Hepatocyte (in vitro differentiated cells): ENCODE results near the gene GAGE10. TPM values are rescaled to one million over a fixed set of nuclear protein-coding genes. Genes with fewer than 3 reads are reported as not detected.

Experiments
- DNase-seq: peaks from one replicate; pipeline ENCODE4 v3.0.0-alpha.2; 2016; ENCODE audit warnings: low spot score
- H2AFZ ChIP-seq: fragments of 200-600 bp; sonication (generic); 2 replicates; pipeline ENCODE4 v1.6.0; 2016; ENCODE audit warnings: antibody characterized with exemption, mild to moderate bottlenecking
- H3K27ac ChIP-seq: fragments of 200-600 bp; sonication (generic); 2 replicates; pipeline ENCODE4 v1.5.1; 2016; ENCODE audit warnings: mild to moderate bottlenecking
- H3K27me3 ChIP-seq: fragments of 200-600 bp; sonication (generic); 2 replicates; pipeline ENCODE4 v1.6.1; 2016
- H3K36me3 ChIP-seq: fragments of 200-600 bp; sonication (generic); replicated peaks from 2 replicates; pipeline ENCODE4 v1.5.1; 2016; ENCODE audit warnings: low read depth; ENCODE audit not compliant: insufficient read depth
- H3K4me1 ChIP-seq: fragments of 200-600 bp; sonication (generic); 2 replicates; pipeline ENCODE4 v1.5.1; 2016; ENCODE audit warnings: mild to moderate bottlenecking, moderate library complexity; ENCODE audit not compliant: insufficient read depth
- H3K4me2 ChIP-seq: fragments of 200-600 bp; sonication (generic); 2 replicates; pipeline ENCODE4 v1.6.0; 2016
- H3K4me3 ChIP-seq: fragments of 200-600 bp; sonication (generic); 2 replicates; pipeline ENCODE4 v1.5.1; 2016; ENCODE audit warnings: mild to moderate bottlenecking
- H3K79me2 ChIP-seq: fragments of 200-600 bp; sonication (generic); 2 replicates; pipeline ENCODE4 v1.6.0; 2017; ENCODE audit warnings: mild to moderate bottlenecking
- H3K9me2 ChIP-seq: fragments of 200-600 bp; sonication (generic); replicated peaks from 2 replicates; pipeline ENCODE4 v1.6.0; 2017; ENCODE audit warnings: mild to moderate bottlenecking; ENCODE audit not compliant: insufficient read depth
- H3K9me3 ChIP-seq: fragments of 200-600 bp; sonication (generic); 2 replicates; pipeline ENCODE4 v1.5.1; 2016; ENCODE audit warnings: low read depth, mild to moderate bottlenecking
- H4K20me1 ChIP-seq: fragments of 200-600 bp; sonication (generic); 2 replicates; pipeline ENCODE4 v1.6.0; 2016; ENCODE audit warnings: mild to moderate bottlenecking; ENCODE audit not compliant: insufficient read depth, poor library complexity, severe bottlenecking
- CTCF ChIP-seq: fragments of 200-600 bp; sonication (generic); IDR thresholded peaks from 2 replicates; pipeline ENCODE4 v1.5.1; 2016; ENCODE audit warnings: antibody characterized with exemption, mild to moderate bottlenecking; ENCODE audit not compliant: poor library complexity
- EZH2 ChIP-seq: fragments of 200-600 bp; sonication (generic); IDR thresholded peaks from 2 replicates; pipeline ENCODE4 v1.6.1; 2016; ENCODE audit warnings: antibody characterized with exemption, mild to moderate bottlenecking, borderline replicate concordance
- EZH2phosphoT487 ChIP-seq: fragments of 200-600 bp; sonication (generic); IDR thresholded peaks from one replicate; pipeline ENCODE4 v1.6.1; 2018; ENCODE audit warnings: antibody characterized with exemption, mild to moderate bottlenecking, low read depth, moderate library complexity; ENCODE audit not compliant: unreplicated experiment, severe bottlenecking
- WGBS: methylation state at CpG from one replicate; pipeline ENCODE4 v1.1.6; 2016; ENCODE audit warnings: low lambda C conversion rate; ENCODE audit errors: missing lambda C conversion rate; 5-methylcytosine and 5-hydroxymethylcytosine counted together
- polyA plus RNA-seq: library from polyadenylated mRNA; unstranded; fragments of >200 nt; fragmentation: Nextera tagmentation; extraction: Ambion mirVana; gene quantifications from 2 replicates; pipeline ENCODE4 v1.2.1, GENCODE V29; 2016
- total RNA-seq: library from RNA; depleted of rRNA; stranded (reverse); fragments of >200 nt; gene quantifications from 2 replicates; pipeline ENCODE4 v1.2.3, GENCODE V29; 2014

GAGE10 gene
- total RNA-seq (not detected in 2 replicates), polyA plus RNA-seq (not detected in 2 replicates)

GRCh38 chrX:49303346-49303745 lies at the start of gene GAGE10:
Gene GAGE10 (plus strand): TSS chrX:49303646. CDS start chrX:49304860, 1,214 bp downstream.
- TF ChIP-seq EZH2phosphoT487 = no peak
- no peak for TF ChIP-seq EZH2
- no peak for TF ChIP-seq CTCF
- Histone ChIP-seq H3K27ac (no peak within 1 kb of the TSS), H2AFZ (no peak within 1 kb of the TSS), H3K4me2 (no peak within 1 kb of the TSS), H3K9me3 (no peaks in the 10 kb centered on the region), H3K27me3 (no peaks in the 10 kb centered on the region), H3K4me1 (no peaks in the 10 kb centered on the region), H3K36me3 (no peaks in the 10 kb centered on the region), H3K4me3 (no peak within 1 kb of the TSS), H3K79me2 (no peaks in the 10 kb centered on the region), H3K9me2 (no peaks in the 10 kb centered on the region), H4K20me1 (no peaks in the 10 kb centered on the region)
- DNase-seq = no peak
- 85% methylated on average over 14 of the region's 15 CpGs for WGBS

- no peaks in the 10 kb centered on the region for H3K36me3 ChIP-seq
- H3K27ac ChIP-seq = no peak overlapping the region
- no peaks in the 10 kb centered on the region for H3K27me3 ChIP-seq
- no peak overlapping the region for H3K4me2 ChIP-seq
- H3K79me2 ChIP-seq = no peaks in the 10 kb centered on the region
- no peaks in the 10 kb centered on the region for H4K20me1 ChIP-seq
- H3K9me3 ChIP-seq = no peaks in the 10 kb centered on the region
- no peaks in the 10 kb centered on the region for H3K9me2 ChIP-seq
- 86% methylated on average over 7 of the region's 7 CpGs for WGBS
- H3K4me3 ChIP-seq = no peak overlapping the region
- no peak overlapping the region for H2AFZ ChIP-seq
- H3K4me1 ChIP-seq = no peaks in the 10 kb centered on the region
- no peak for TF ChIP-seq EZH2
- no peak for TF ChIP-seq EZH2phosphoT487
- no peak for TF ChIP-seq CTCF
- DNase-seq = no peak
Observed at GRCh38 chrX:49254639-49255038, 48.8 kb upstream of the GAGE10 start.

- Histone ChIP-seq H3K27me3 (no peaks in the 10 kb centered on the region), H3K9me3 (no peaks in the 10 kb centered on the region), H2AFZ (no peak overlapping the region), H3K36me3 (no peaks in the 10 kb centered on the region), H4K20me1 (no peaks in the 10 kb centered on the region), H3K4me2 (no peak overlapping the region), H3K9me2 (no peaks in the 10 kb centered on the region), H3K4me1 (no peaks in the 10 kb centered on the region), H3K4me3 (no peak overlapping the region), H3K79me2 (no peaks in the 10 kb centered on the region), H3K27ac (no peak overlapping the region)
- WGBS = 86% methylated on average over 9 of the region's 9 CpGs
- TF ChIP-seq EZH2 = no peak
- TF ChIP-seq EZH2phosphoT487 = no peak
- TF ChIP-seq CTCF = no peak
- no peak for DNase-seq
Observed at GRCh38 chrX:49256268-49256995, 47.0 kb upstream of the GAGE10 start.
